ENCODE data around the gene RFC4.

The RFC4 gene

GRCh38 chr3:186743666-186744065 lies 62.6 kb downstream of the RFC4 start:
- DNase-seq (ENCODE audit: low read depth) = no peak

DNA sequence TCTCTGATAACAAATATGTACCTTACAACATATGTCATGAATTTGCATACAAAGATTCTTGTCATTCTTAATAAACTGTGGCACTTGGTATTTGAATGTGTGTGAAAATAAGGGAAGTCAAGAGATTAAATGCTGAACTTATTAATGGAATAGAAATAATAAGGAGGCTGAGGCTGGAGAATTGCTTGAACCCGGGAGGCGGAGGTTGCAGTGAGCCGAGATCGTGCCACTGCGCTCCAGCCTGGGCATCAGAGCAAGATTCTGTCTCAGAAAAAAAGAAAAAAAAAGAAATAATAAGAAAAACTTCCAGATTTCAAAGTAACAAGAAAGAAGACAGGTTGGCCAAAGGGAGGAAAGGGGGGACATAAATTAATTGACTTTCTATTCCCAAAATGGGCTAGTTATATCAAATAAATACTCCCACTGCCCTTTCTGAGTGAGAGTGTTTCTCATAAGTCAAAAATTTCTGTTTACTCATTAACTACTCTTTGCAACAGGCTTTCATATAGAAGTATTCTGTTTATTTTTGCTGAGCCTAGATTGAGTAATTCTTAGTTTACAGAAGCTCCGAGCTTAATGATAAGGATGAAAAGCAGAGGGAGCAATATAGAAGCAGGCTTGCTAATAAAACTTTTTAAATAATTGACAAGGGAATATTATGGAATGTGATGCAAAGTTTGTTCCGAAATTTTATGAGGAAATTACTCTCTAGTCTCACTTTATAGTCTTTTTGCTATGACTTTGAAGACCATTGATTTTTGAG lies 63.5 kb downstream of the RFC4 start:
- peak; percentile 34 for DNase-seq (ENCODE audit: low read depth)

Data from iris pigment epithelial cell (primary cell).